ENCODE data around the gene SLC26A1.
A peak's percentile ranks its signal among the peaks of the same experiment; 100 is the strongest.
"Not testable (repeated sequence)": the region's sequence is repeated elsewhere in the genome, so short reads cannot be mapped to it uniquely, and the experiment has no call there.

The SLC26A1 gene

GRCh38 chr4:984336-985054 is 8.7 kb downstream of the SLC26A1 start:
- DNase-seq (ENCODE audit: low read depth in 2 of 2): no peak

- DNase-seq (ENCODE audit: low read depth in 2 of 2): no peak
These were observed 10.4 kb downstream of the SLC26A1 start for GRCh38 chr4:982814-983213.

GRCh38 chr4:982291-982690 is 10.9 kb downstream of the SLC26A1 start:
- no peak for DNase-seq (ENCODE audit: low read depth in 2 of 2)

GRCh38 chr4:978957-979701 is 14.1 kb downstream of the SLC26A1 start:
- no peak for DNase-seq (ENCODE audit: low read depth in 2 of 2)

- DNase-seq (ENCODE audit: low read depth in 2 of 2): not testable (repeated sequence)
These were observed 17.2 kb downstream of the SLC26A1 start for GRCh38 chr4:976016-976415.

GRCh38 chr4:974668-975067 is 18.5 kb downstream of the SLC26A1 start:
- no peak for DNase-seq (ENCODE audit: low read depth in 2 of 2)

- peak; percentile 77 to 82 for DNase-seq (ENCODE audit: low read depth in 2 of 2)
These were observed 19.5 kb downstream of the SLC26A1 start, which contains the start of gene DGKQ for GRCh38 chr4:973431-974397. Gene DGKQ, minus strand, starts transcription at chr4:973569. Its CDS starts 87 bp downstream, at chr4:973482.

- peak; percentile 33 to 39 for DNase-seq (ENCODE audit: low read depth in 2 of 2)
These were observed 20.4 kb downstream of the SLC26A1 start for GRCh38 chr4:972651-973424.

- DNase-seq (ENCODE audit: low read depth in 2 of 2): no peak
These were observed 21.3 kb downstream of the SLC26A1 start for GRCh38 chr4:971666-972500.

- no peak for DNase-seq (ENCODE audit: low read depth in 2 of 2)
These were observed 22.2 kb downstream of the SLC26A1 start for GRCh38 chr4:970854-971520.

- peak in 1 of 2 donors; percentile 15 for DNase-seq (ENCODE audit: low read depth in 2 of 2)
These were observed 23.0 kb downstream of the SLC26A1 start for GRCh38 chr4:970046-970745.

GRCh38 chr4:968621-969394 is 24.4 kb downstream of the SLC26A1 start:
- DNase-seq (ENCODE audit: low read depth in 2 of 2): no peak

GRCh38 chr4:968221-968620 is 25.0 kb downstream of the SLC26A1 start:
- DNase-seq (ENCODE audit: low read depth in 2 of 2): no peak

GRCh38 chr4:967113-968104 is 25.8 kb downstream of the SLC26A1 start:
- no peak for DNase-seq (ENCODE audit: low read depth in 2 of 2)

GRCh38 chr4:966266-967112 is 26.7 kb downstream of the SLC26A1 start:
- DNase-seq (ENCODE audit: low read depth in 2 of 2): no peak

- DNase-seq (ENCODE audit: low read depth in 2 of 2): no peak
These were observed 27.5 kb downstream of the SLC26A1 start for GRCh38 chr4:965766-966134.

All from stimulated activated CD8-positive, alpha-beta memory T cell treated with anti-CD3 and anti-CD28 coated beads, Interleukin-2, amount 100 ng/mL, for 48 hours (primary cell).